Measurements from ENCODE around the gene RBPMS2.

Gene RBPMS2

GRCh38 chr15:64772964-64773363 is 2.4 kb downstream of the RBPMS2 start:
- Mint-ChIP-seq H3K4me1 (peaks cover 10% of the 10 kb centered on the region), H3K9me3 (no peaks in the 10 kb centered on the region), H3K4me3 (no peak overlapping the region), H3K27me3 (peaks cover 50% of the 10 kb centered on the region), H3K27ac (no peak overlapping the region)
- no peak for DNase-seq
- no peak for ATAC-seq

GRCh38 chr15:64772488-64772887 is 2.9 kb downstream of the RBPMS2 start:
- DNase-seq: no peak
- H3K27me3 Mint-ChIP-seq: peaks cover 45% of the 10 kb centered on the region
- H3K27ac Mint-ChIP-seq: peak overlapping the region in 1 of 2 donors; percentile 10
- ATAC-seq: no peak
- H3K4me1 Mint-ChIP-seq: peaks cover 10% of the 10 kb centered on the region
- H3K4me3 Mint-ChIP-seq: no peak overlapping the region
- no peaks in the 10 kb centered on the region for H3K9me3 Mint-ChIP-seq

GRCh38 chr15:64770626-64771025 is 4.8 kb downstream of the RBPMS2 start:
- ATAC-seq: no peak
- Mint-ChIP-seq H3K4me1 (peaks cover 5% of the 10 kb centered on the region), H3K4me3 (no peak overlapping the region), H3K27me3 (peaks cover 26% of the 10 kb centered on the region), H3K27ac (no peak overlapping the region), H3K9me3 (no peaks in the 10 kb centered on the region)
- no peak for DNase-seq

GRCh38 chr15:64767203-64767602 is 8.2 kb downstream of the RBPMS2 start:
- peak overlapping the region in 1 of 2 donors; percentile 60 for H3K27ac Mint-ChIP-seq

GRCh38 chr15:64766058-64766457 is 9.3 kb downstream of the RBPMS2 start:
- no peaks in the 10 kb centered on the region for H3K27me3 Mint-ChIP-seq
- no peaks in the 10 kb centered on the region for H3K9me3 Mint-ChIP-seq
- DNase-seq (no peak), ATAC-seq (no peak)
- no peak overlapping the region for H3K27ac Mint-ChIP-seq
- H3K4me3 Mint-ChIP-seq: no peak overlapping the region
- no peaks in the 10 kb centered on the region for H3K4me1 Mint-ChIP-seq

More at GRCh38 chr15:64767203-64767602, 8.2 kb downstream of the RBPMS2 start:
- no peak for DNase-seq
- no peak overlapping the region for H3K4me3 Mint-ChIP-seq
- H3K4me1 Mint-ChIP-seq: no peaks in the 10 kb centered on the region
- H3K27me3 Mint-ChIP-seq: peaks cover under 1% of the 10 kb centered on the region
- ATAC-seq: no peak
- no peaks in the 10 kb centered on the region for H3K9me3 Mint-ChIP-seq

- Mint-ChIP-seq H3K4me3 (no peak overlapping the region), H3K4me1 (no peaks in the 10 kb centered on the region), H3K27me3 (no peaks in the 10 kb centered on the region), H3K9me3 (no peaks in the 10 kb centered on the region), H3K27ac (no peak overlapping the region)
- ATAC-seq (no peak), DNase-seq (no peak)
Observed at GRCh38 chr15:64763874-64764273, 11.5 kb downstream of the RBPMS2 start.

GRCh38 chr15:64763462-64763861 is 11.9 kb downstream of the RBPMS2 start:
- no peak for DNase-seq
- ATAC-seq: no peak
- Mint-ChIP-seq H3K4me3 (no peak overlapping the region), H3K4me1 (no peaks in the 10 kb centered on the region), H3K9me3 (no peaks in the 10 kb centered on the region), H3K27me3 (no peaks in the 10 kb centered on the region), H3K27ac (no peak overlapping the region)

- Mint-ChIP-seq H3K4me3 (no peak overlapping the region), H3K9me3 (no peaks in the 10 kb centered on the region), H3K27ac (no peak overlapping the region), H3K4me1 (no peaks in the 10 kb centered on the region), H3K27me3 (no peaks in the 10 kb centered on the region)
- no peak for DNase-seq
- ATAC-seq: no peak
Observed at GRCh38 chr15:64763021-64763420, 12.4 kb downstream of the RBPMS2 start.

- ATAC-seq (no peak), DNase-seq (no peak)
- Mint-ChIP-seq H3K27me3 (no peaks in the 10 kb centered on the region), H3K9me3 (no peaks in the 10 kb centered on the region), H3K27ac (no peak overlapping the region), H3K4me1 (no peaks in the 10 kb centered on the region), H3K4me3 (no peak overlapping the region)
Observed at GRCh38 chr15:64762546-64762945, 12.8 kb downstream of the RBPMS2 start.

- Mint-ChIP-seq H3K27me3 (peaks cover under 1% of the 10 kb centered on the region), H3K27ac (no peak overlapping the region), H3K4me3 (no peak overlapping the region), H3K9me3 (no peaks in the 10 kb centered on the region), H3K4me1 (no peaks in the 10 kb centered on the region)
- no peak for DNase-seq
- no peak for ATAC-seq
Observed at GRCh38 chr15:64761156-64761555, 14.2 kb downstream of the RBPMS2 start.

GRCh38 chr15:64760056-64760455 is 15.3 kb downstream of the RBPMS2 start:
- Mint-ChIP-seq H3K4me3 (no peak overlapping the region), H3K27ac (no peak overlapping the region)

GRCh38 chr15:64755427-64755940 is 19.9 kb downstream of the RBPMS2 start:
- Mint-ChIP-seq H3K4me1 (no peaks in the 10 kb centered on the region), H3K27me3 (peaks cover 6% of the 10 kb centered on the region), H3K27ac (no peak overlapping the region), H3K4me3 (no peak overlapping the region), H3K9me3 (no peaks in the 10 kb centered on the region)
- DNase-seq (no peak), ATAC-seq (no peak)

More at GRCh38 chr15:64760056-64760455, 15.3 kb downstream of the RBPMS2 start:
- DNase-seq: no peak
- Mint-ChIP-seq H3K9me3 (no peaks in the 10 kb centered on the region), H3K4me1 (no peaks in the 10 kb centered on the region), H3K27me3 (peaks cover 6% of the 10 kb centered on the region)
- ATAC-seq: no peak

GRCh38 chr15:64754663-64755426 is 20.5 kb downstream of the RBPMS2 start:
- DNase-seq (no peak), ATAC-seq (no peak)
- H3K27ac Mint-ChIP-seq: peak overlapping the region in 1 of 2 donors; percentile 72
- H3K4me3 Mint-ChIP-seq: no peak overlapping the region
- no peaks in the 10 kb centered on the region for H3K9me3 Mint-ChIP-seq
- no peaks in the 10 kb centered on the region for H3K4me1 Mint-ChIP-seq
- H3K27me3 Mint-ChIP-seq: peaks cover 6% of the 10 kb centered on the region

GRCh38 chr15:64753480-64754185 is 21.8 kb downstream of the RBPMS2 start:
- Mint-ChIP-seq H3K27me3 (peaks cover 6% of the 10 kb centered on the region), H3K4me1 (no peaks in the 10 kb centered on the region), H3K9me3 (no peaks in the 10 kb centered on the region), H3K27ac (no peak overlapping the region), H3K4me3 (no peak overlapping the region)
- DNase-seq (no peak), ATAC-seq (no peak)

GRCh38 chr15:64751464-64751863 is 23.9 kb downstream of the RBPMS2 start:
- DNase-seq: no peak
- Mint-ChIP-seq H3K4me1 (no peaks in the 10 kb centered on the region), H3K27ac (peak overlapping the region in 1 of 2 donors; percentile 27), H3K4me3 (no peak overlapping the region), H3K27me3 (peaks cover 25% of the 10 kb centered on the region), H3K9me3 (no peaks in the 10 kb centered on the region)
- no peak for ATAC-seq

- DNase-seq: no peak
- no peak for ATAC-seq
- H3K27me3 Mint-ChIP-seq: peaks cover 25% of the 10 kb centered on the region
- no peak overlapping the region for H3K27ac Mint-ChIP-seq
- H3K9me3 Mint-ChIP-seq: no peaks in the 10 kb centered on the region
- no peaks in the 10 kb centered on the region for H3K4me1 Mint-ChIP-seq
- H3K4me3 Mint-ChIP-seq: no peak overlapping the region
Observed at GRCh38 chr15:64749999-64750657, 25.3 kb downstream of the RBPMS2 start.

All from stimulated activated naive CD8-positive, alpha-beta T cell treated with anti-CD3 and anti-CD28 coated beads, Interleukin-15, amount 100 ng/mL, for 72 hours (primary cell).